NCI-H774 (cell line): Measurements from ENCODE around the gene TYRO3.

ENCODE experiments used
- DNase-seq: peaks from one replicate; lab custom pipeline; 2025; lab: John Stamatoyannopoulos, UW

The TYRO3 gene

GRCh38 chr15:41605566-41605965 is 46.6 kb downstream of the TYRO3 start:
- DNase-seq, result no peak

GRCh38 chr15:41606997-41607396 is 48.0 kb downstream of the TYRO3 start:
- no peak for DNase-seq

- no peak for DNase-seq
These were observed 50.1 kb downstream of the TYRO3 start for GRCh38 chr15:41609123-41609522.

- no peak for DNase-seq
These were observed 51.0 kb downstream of the TYRO3 start for GRCh38 chr15:41610048-41610447.

GRCh38 chr15:41620536-41621199 is 61.7 kb downstream of the TYRO3 start:
- no peak for DNase-seq

- DNase-seq, result peak; percentile 88
These were observed 62.5 kb downstream of the TYRO3 start for GRCh38 chr15:41621200-41622193.

- DNase-seq, result no peak
These were observed 63.9 kb downstream of the TYRO3 start for GRCh38 chr15:41622901-41623300.

- DNase-seq, result no peak
These were observed 68.2 kb downstream of the TYRO3 start for GRCh38 chr15:41627203-41627602.

GRCh38 chr15:41629463-41629862 is 70.5 kb downstream of the TYRO3 start:
- no peak for DNase-seq

GRCh38 chr15:41629883-41630282 is 70.9 kb downstream of the TYRO3 start:
- no peak for DNase-seq

- no peak for DNase-seq
These were observed 71.7 kb downstream of the TYRO3 start for GRCh38 chr15:41630616-41631217.

- DNase-seq, result no peak
These were observed 73.0 kb downstream of the TYRO3 start for GRCh38 chr15:41631880-41632470.
